Activated T-cell treated with anti-CD3 and anti-CD28 coated beads, Interleukin-2, amount 50 U/mL, for 48 hours (primary cell): ENCODE results near the gene TLE1.
A peak's percentile ranks its signal among the peaks of the same experiment; 100 is the strongest.
"Not testable (repeated sequence)": the region's sequence is repeated elsewhere in the genome, so short reads cannot be mapped to it uniquely, and the experiment has no call there.

Source experiments
- DNase-seq, 2 experiments: peaks; one replicate each; pipeline ENCODE4 v3.0.0-alpha.2; 2020

The TLE1 gene

GRCh38 chr9:81621785-81622259 is 67.5 kb downstream of the TLE1 start:
- no peak for DNase-seq

DNA sequence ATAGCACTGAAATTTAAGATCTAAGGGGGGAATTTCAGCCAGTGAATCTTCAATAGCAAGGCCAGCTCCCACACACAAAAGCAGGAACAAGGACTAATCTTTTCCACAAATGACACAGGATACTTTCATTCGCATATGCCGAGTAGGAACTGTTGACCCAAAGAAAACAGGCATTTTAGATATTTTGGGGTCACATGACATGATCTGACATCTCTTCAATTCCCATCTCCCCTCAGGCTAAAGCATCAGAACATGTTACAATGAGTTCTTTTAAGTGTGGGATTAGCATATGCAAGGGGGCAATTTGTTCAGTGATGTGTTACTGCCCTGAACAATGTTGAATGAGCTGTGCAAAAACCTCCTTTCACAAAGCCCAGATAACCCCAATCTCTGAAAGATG is 68.2 kb downstream of the TLE1 start:
- DNase-seq = no peak

GRCh38 chr9:81620002-81620390 is 69.4 kb downstream of the TLE1 start:
- DNase-seq = peak; percentile 26 to 39

DNA sequence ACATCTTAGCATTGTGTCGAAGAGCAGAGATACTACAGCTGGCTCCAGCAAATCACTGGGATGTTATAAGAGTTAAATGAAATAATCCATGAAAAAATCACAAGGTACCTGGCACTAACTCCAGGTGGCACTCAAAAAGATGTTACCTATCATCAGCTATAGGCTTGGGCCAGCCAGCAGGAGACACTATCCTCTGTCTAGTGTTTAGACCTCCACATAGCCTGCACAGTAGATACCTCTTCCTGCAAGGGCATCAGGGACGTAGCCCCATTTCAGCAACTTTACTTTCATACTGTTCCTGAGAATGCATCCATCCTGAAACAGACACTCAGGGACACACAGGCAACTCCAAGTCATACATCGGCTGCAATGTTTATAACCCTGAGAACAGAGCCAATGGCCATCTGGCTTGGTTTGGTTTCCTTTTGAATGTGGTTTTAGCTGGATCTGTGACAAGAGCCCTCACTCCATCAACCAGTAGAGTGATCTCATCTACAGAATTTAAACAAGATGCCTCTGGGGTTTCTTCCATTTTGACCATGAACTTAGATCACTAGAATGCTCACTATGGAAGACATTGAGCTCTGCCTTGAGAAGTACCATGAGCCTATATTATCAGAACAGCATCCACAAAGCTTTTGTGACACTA is 69.9 kb downstream of the TLE1 start:
- DNase-seq = no peak

DNA sequence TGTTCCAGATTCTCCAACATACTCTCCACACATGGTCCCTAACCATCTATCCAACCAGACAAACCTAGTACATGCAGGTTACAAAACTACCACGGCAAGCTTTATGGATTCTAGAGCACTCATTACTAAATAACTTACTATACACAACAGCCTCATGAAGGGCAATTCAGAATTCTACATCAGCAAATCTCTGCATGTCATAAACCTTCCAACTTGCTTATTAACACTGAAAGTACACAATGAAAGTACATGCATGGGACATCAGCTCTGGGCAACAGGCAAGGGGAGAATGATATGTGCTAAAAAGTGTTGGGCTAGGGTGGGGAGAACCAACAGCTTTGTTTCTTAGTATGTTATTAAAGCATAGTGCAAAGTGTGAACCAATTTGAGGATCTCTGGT is 70.4 kb downstream of the TLE1 start:
- DNase-seq = no peak

DNA sequence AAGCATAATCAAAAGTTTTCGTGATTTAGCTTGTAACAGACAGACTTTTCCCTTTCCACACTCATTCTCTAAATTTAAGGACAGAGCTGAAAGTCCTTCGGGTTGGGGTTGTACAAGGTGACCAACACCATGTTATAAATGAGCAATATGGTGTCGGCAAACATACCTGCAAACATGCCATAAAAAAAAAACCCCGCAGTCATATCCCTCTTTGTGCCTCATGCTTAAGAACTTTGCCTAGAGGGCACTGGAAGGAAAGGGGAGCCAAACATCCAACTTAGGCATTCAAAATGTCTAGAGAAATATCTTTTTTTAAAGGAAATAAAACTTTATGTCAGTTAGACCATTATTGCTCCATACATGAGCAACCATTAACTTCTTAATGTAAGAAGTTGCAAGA is 73.2 kb downstream of the TLE1 start:
- DNase-seq = no peak

DNA sequence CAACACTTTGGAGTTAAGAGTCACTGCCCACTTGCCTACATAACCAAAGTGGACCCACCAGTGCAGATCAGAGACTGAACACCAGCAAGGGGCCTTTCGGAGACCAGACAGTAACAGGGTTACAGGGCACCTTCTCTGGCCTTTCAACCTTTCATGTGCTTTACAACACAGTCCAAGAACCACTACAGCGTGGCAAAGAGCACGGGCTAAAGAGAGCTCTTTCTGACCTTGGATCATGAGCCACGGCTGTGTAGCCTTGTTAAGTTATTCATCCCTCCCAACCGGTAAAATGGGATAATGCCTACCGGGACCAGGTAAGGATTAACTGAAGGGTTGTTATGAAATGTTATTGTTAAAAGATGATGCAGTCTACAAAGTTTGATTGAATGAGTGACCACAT is 75.0 kb downstream of the TLE1 start:
- DNase-seq = no peak

DNA sequence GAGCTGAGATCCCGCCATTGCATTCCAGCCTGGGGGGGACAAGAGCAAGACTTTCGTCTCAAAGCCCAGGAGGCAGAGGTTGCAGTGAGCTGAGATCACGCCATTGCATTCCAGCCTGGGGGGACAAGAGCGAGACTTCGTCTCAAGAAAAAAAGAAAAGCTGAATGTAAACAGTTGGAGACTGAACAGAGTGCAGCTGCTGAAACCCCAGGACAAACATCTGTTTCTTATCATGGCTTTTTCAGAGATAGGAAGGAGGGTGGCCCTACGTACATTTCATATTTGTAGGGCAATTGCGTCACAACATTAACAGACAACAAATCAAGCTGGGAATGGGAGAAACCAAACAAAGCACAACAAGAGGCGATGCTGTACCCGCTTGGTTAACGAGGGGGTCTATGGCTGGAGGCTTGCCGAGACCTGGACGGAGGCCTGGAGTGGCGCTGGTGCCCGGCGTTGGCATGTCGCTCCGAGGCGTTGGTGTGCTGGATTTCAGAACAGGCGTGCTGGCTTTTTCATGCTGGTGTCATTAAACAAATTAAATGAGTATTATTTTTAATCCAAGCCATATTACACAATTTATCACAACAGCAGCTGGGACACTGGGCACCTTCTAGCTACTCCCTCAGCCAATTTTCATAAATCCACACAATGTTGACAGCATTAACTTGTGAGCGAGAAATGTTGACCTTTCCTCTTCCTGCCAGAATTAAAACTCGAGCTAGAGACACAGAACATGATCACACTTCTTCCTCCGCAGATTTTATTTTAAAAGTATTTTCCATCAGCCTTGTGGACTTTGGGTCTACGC is 76.1 kb downstream of the TLE1 start:
- DNase-seq = no peak

- no peak for DNase-seq
Observed at GRCh38 chr9:81611664-81612063, 77.7 kb downstream of the TLE1 start.

- no peak for DNase-seq
Observed at GRCh38 chr9:81610740-81611107, 78.6 kb downstream of the TLE1 start.

DNA sequence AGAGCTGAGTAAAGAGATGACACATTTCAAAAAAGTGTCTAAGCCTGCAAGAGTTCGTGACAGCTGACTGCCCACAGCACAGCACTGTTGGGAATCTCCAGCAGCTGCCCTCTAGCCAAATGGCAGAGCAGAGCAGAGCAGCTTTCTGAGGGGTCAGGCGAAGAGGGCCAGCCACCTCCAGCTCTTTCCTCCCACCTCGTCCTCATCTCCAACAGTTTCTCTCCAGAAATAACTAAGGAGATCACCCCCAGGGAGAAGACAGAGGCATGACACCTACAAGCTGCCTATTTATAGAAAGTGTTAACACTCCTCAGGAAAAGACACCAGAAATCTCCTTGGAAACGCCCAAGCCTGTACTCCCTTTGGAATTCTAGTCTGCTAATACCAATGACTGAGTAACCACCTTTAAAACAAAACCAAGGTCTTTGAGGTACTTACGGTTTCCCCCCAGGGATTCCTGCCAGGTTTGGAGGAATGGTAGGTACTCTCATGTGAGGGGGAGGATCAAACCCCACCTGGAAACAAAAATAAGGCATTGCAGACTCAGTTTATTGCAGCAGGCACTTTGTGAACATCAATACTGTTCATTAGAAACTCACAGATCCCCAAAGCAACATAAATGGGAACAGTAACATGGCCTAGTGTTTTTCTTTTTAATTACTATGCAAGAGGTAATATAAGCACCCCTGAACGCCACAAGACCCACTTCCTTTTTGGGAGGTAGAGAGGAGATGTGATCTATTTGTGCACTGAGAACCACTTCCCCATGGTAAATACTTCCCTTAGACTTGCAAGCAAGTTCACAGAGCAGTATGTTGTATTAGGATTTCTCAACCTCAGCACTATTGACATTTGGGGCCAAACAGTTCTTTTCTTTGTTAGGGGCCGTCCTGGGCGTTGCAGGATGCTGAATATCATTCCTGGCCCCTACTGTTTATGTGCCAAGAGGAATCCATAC is 79.3 kb downstream of the TLE1 start:
- no peak for DNase-seq

DNA sequence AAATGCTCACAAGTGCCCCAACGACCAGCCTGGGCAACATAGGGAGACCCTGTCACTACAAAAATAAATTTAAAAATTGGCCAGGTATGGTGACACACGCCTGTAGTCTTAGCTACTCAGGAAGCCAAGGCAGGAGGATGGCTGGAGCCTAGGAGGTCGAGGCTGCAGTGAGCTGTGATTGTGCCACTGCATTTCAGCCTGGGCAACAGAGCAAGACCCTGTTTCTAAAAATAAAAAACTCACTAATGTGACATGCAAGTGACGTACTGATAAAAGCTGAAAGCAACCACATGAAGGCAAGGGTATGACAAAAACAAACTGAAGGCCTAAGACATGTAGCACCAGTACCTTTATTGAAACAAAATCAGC is 81.1 kb downstream of the TLE1 start:
- no peak for DNase-seq

DNA sequence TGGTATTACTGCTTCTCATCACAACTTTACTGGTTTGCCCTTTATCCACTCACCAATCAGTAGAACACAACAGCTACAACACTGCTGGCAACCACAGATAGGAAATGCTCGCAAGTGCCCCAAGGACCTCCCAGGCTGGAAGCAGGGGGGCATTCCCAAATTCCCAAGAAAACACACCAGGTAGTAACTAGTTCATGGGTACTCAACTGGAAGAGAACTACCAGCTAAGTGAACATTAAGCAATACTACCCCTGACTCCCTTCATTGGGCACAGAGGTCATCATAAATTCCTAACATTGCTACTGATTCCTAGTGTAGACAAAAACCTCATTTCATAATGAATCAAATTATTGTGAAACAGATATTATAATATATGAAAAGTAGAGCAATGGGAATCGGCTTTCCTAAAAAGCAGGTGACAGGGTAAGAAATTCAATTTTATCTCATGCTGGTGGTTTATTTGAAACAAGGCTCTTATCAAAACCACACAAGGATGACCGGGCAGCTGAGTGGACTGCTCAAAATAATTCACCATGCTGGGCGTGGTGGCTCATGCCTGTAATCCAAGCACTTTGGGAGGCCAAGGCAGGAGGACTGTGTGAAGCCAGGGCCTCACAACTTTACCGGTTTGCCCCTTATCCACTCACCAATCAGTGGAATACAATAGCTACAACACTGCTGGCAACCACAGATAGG is 81.6 kb downstream of the TLE1 start:
- no peak for DNase-seq

DNA sequence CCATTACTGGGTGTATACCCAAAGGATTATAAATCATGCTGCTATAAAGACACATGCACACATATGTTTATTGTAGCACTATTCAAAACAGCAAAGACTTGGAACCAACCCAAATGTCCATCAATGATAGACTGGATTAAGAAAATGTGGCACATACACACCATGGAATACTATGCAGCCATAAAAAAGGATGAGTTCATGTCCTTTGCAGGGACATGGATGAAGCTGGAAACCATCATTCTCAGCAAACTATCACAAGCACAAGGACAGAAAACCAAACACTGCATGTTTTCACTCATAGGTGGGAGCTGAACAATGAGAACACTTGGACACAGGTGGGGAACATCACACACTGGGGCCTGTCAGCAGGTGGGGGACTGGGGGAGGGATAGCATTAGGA is 83.1 kb downstream of the TLE1 start:
- DNase-seq = not testable (repeated sequence)

DNA sequence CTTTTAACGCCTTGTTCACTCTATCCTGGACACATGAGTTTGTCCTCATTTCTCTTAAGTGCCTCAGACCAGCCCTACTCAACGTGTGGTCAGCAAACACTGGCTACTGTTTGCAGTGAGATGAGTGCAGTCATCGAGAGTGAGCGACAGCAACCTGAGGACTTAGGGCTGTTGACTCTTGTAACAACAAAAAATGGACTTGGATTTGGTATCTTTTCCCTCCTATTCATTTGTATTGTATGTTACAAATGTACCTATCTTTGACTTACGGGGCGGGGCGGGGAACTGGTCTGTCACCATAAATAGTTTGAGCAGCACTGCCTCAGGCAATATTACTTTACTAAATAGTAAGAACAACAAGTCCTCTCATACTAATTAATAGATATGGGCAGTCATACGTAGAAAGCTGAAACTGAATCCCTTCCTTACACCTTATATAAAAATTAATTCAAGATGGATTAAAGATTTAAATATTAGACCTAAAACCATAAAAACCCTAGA is 84.1 kb downstream of the TLE1 start:
- DNase-seq = no peak

- no peak for DNase-seq
Observed at GRCh38 chr9:81604306-81605169, 84.8 kb downstream of the TLE1 start.

- no peak for DNase-seq
Observed at GRCh38 chr9:81602887-81603680, 86.3 kb downstream of the TLE1 start.

GRCh38 chr9:81601639-81602623 is 87.4 kb downstream of the TLE1 start:
- DNase-seq = no peak

DNA sequence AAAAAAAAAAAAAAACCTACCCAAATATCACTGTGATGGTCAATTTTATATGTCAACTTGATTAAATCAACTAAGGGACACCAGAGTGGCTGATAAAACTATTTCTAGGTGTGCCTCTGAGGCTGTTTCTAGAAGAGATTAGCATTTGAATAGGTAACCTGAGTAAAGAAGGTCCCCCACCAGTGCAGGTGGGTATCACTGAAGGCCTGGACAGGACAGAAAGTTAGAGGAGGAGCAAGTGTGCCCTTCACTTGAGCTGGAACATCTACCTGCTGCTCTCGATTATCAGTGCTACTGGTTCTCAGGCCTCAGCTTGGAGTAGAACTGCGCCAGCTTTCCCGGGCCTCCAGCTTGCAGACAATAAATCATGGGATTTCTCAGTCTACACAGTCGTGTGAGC is 88.7 kb downstream of the TLE1 start:
- DNase-seq = no peak

DNA sequence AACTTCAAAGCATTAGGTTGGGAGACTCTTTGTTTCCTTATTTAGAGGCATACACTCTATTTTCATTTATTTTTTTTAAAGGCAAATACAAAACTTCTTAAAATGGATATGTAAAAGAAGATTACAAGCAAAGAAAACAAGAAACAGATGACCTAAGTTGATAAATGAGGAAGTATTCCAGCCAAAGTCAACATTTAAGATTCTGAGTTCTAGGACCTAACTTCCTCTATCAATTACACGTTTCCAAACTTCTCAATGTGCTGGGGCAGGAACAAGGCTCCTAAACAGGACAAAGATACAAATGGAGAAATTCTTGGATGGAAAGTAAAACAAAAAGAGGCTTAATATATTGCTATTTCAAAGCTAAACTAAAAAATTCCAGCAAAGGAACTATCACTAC is 89.5 kb downstream of the TLE1 start:
- DNase-seq = no peak
